NCI-H2196 treated with DMSO at 0.1 percent for 48 hours (cell line): ENCODE results near the gene CDH23.

ENCODE experiments used
- DNase-seq: peaks from one replicate; lab custom pipeline; 2025; ENCODE audit not compliant: unreplicated experiment; lab: John Stamatoyannopoulos, UW

CDH23 gene

GRCh38 chr10:71632896-71633600 lies 236.3 kb downstream of the CDH23 start:
- DNase-seq, result no peak

- no peak for DNase-seq
These were observed 237.2 kb downstream of the CDH23 start for GRCh38 chr10:71633920-71634319.

GRCh38 chr10:71634531-71635164 lies 237.9 kb downstream of the CDH23 start:
- DNase-seq, result no peak

- DNase-seq, result no peak
These were observed 238.6 kb downstream of the CDH23 start for GRCh38 chr10:71635251-71635866.

- no peak for DNase-seq
These were observed 239.1 kb downstream of the CDH23 start for GRCh38 chr10:71635867-71636266.

- DNase-seq, result no peak
These were observed 239.9 kb downstream of the CDH23 start for GRCh38 chr10:71636588-71636987.

- DNase-seq, result no peak
These were observed 240.6 kb downstream of the CDH23 start for GRCh38 chr10:71637305-71637704.

- no peak for DNase-seq
These were observed 241.5 kb downstream of the CDH23 start for GRCh38 chr10:71638064-71638821.

GRCh38 chr10:71638822-71639719 lies 242.4 kb downstream of the CDH23 start:
- DNase-seq, result no peak

- no peak for DNase-seq
These were observed 243.9 kb downstream of the CDH23 start for GRCh38 chr10:71640607-71641006.

- DNase-seq, result no peak
These were observed 244.7 kb downstream of the CDH23 start for GRCh38 chr10:71641449-71641848.

GRCh38 chr10:71641986-71642385 lies 245.3 kb downstream of the CDH23 start:
- no peak for DNase-seq

- no peak for DNase-seq
These were observed 247.2 kb downstream of the CDH23 start for GRCh38 chr10:71643904-71644303.

GRCh38 chr10:71644307-71645180 lies 247.8 kb downstream of the CDH23 start:
- no peak for DNase-seq

GRCh38 chr10:71645185-71645584 lies 248.5 kb downstream of the CDH23 start:
- DNase-seq, result no peak

GRCh38 chr10:71646037-71646436 lies 249.3 kb downstream of the CDH23 start:
- DNase-seq, result no peak

- no peak for DNase-seq
These were observed 250.0 kb downstream of the CDH23 start for GRCh38 chr10:71646592-71647292.

GRCh38 chr10:71647526-71648253 lies 251.0 kb downstream of the CDH23 start:
- no peak for DNase-seq
